ENCODE results near the gene CTCFL. TPM values are rescaled to one million over a fixed set of nuclear protein-coding genes. Genes with fewer than 3 reads are reported as not detected.

Gene CTCFL
- total RNA-seq, 1 experiment from 2014 or later: 0.90 TPM

- BruUV-seq (replicated peaks): no TSS peak
- Histone ChIP-seq H3K36me3 (ENCODE audit: insufficient read depth, low read length, poor library complexity, severe bottlenecking) (no peaks in the 10 kb centered on the region), H3K27me3 (replicated peaks; ENCODE audit: insufficient read depth, low read depth, low read length, poor library complexity) (no peaks in the 10 kb centered on the region), H3K27ac (ENCODE audit: low read depth, low read length, poor library complexity, severe bottlenecking) (no peak overlapping the region), H3K4me1 (ENCODE audit: insufficient read depth, low read length, poor library complexity, severe bottlenecking) (peaks cover 19% of the 10 kb centered on the region), H3K4me3 (ENCODE audit: low read depth, low read length, poor library complexity, severe bottlenecking) (no peak overlapping the region), H3K9me3 (ENCODE audit: low read depth, low read length, poor library complexity, severe bottlenecking) (no peaks in the 10 kb centered on the region)
- DNase-seq (ENCODE audit: low spot score): no peak
- ChIA-PET POLR2A (ENCODE audit: low non-redundant PET) (no interaction called here), CTCF (no interaction called here)
- intact Hi-C loops (cut with micrococcal nuclease; ENCODE audit: unreplicated experiment): no loop called here
- TF ChIP-seq EZH2 (IDR thresholded peaks at IDR 0.05; ENCODE audit: borderline replicate concordance, low read depth, low read length, poor library complexity, severe bottlenecking): no peak
- no peak for TF ChIP-seq CTCF (conservative IDR thresholded peaks at IDR 0.05; ENCODE audit: low read depth, low read length)
Measured at GRCh38 chr20:57482796-57483195, 42.1 kb downstream of the CTCFL start.

- no peaks in the 10 kb centered on the region for H3K27me3 ChIP-seq (replicated peaks; ENCODE audit: insufficient read depth, low read depth, low read length, poor library complexity)
- no peak overlapping the region for H3K4me3 ChIP-seq (ENCODE audit: low read depth, low read length, poor library complexity, severe bottlenecking)
- ChIA-PET CTCF (no interaction called here), POLR2A (ENCODE audit: low non-redundant PET) (no interaction called here)
- no TSS peak for BruUV-seq (replicated peaks)
- H3K36me3 ChIP-seq (ENCODE audit: insufficient read depth, low read length, poor library complexity, severe bottlenecking): no peaks in the 10 kb centered on the region
- peaks cover 19% of the 10 kb centered on the region for H3K4me1 ChIP-seq (ENCODE audit: insufficient read depth, low read length, poor library complexity, severe bottlenecking)
- H3K27ac ChIP-seq (ENCODE audit: low read depth, low read length, poor library complexity, severe bottlenecking): no peak overlapping the region
- H3K9me3 ChIP-seq (ENCODE audit: low read depth, low read length, poor library complexity, severe bottlenecking): no peaks in the 10 kb centered on the region
- no peak for TF ChIP-seq CTCF (conservative IDR thresholded peaks at IDR 0.05; ENCODE audit: low read depth, low read length)
- no peak for TF ChIP-seq EZH2 (IDR thresholded peaks at IDR 0.05; ENCODE audit: borderline replicate concordance, low read depth, low read length, poor library complexity, severe bottlenecking)
- no peak for DNase-seq (ENCODE audit: low spot score)
- intact Hi-C loops (cut with micrococcal nuclease; ENCODE audit: unreplicated experiment): no loop called here
Measured at GRCh38 chr20:57482148-57482547, 42.8 kb downstream of the CTCFL start.

- CTCF ChIA-PET: no interaction called here
- Histone ChIP-seq H3K27me3 (replicated peaks; ENCODE audit: insufficient read depth, low read depth, low read length, poor library complexity) (no peaks in the 10 kb centered on the region), H3K36me3 (ENCODE audit: insufficient read depth, low read length, poor library complexity, severe bottlenecking) (no peaks in the 10 kb centered on the region), H3K4me1 (ENCODE audit: insufficient read depth, low read length, poor library complexity, severe bottlenecking) (peaks cover 19% of the 10 kb centered on the region), H3K4me3 (ENCODE audit: low read depth, low read length, poor library complexity, severe bottlenecking) (no peak overlapping the region), H3K27ac (ENCODE audit: low read depth, low read length, poor library complexity, severe bottlenecking) (peak overlapping the region; percentile 37), H3K9me3 (ENCODE audit: low read depth, low read length, poor library complexity, severe bottlenecking) (no peaks in the 10 kb centered on the region)
- POLR2A ChIA-PET (ENCODE audit: low non-redundant PET): no interaction called here
- intact Hi-C loops (cut with micrococcal nuclease; ENCODE audit: unreplicated experiment): no loop called here
- no peak for DNase-seq (ENCODE audit: low spot score)
- TF ChIP-seq EZH2 (IDR thresholded peaks at IDR 0.05; ENCODE audit: borderline replicate concordance, low read depth, low read length, poor library complexity, severe bottlenecking) (no peak), CTCF (conservative IDR thresholded peaks at IDR 0.05; ENCODE audit: low read depth, low read length) (no peak)
- no TSS peak for BruUV-seq (replicated peaks)
Measured at GRCh38 chr20:57481281-57481711, 43.6 kb downstream of the CTCFL start.

All from A673 (cell line).